ENCODE results near the gene LNPEP.

LNPEP gene

GRCh38 chr5:97004423-97005060 is 68.7 kb downstream of the LNPEP start:
- no peak for DNase-seq

GRCh38 chr5:97006454-97007060 is 70.7 kb downstream of the LNPEP start:
- DNase-seq: no peak

- no peak for DNase-seq
Observed at GRCh38 chr5:97009212-97009898, 73.5 kb downstream of the LNPEP start.

GRCh38 chr5:97009921-97010320 is 74.0 kb downstream of the LNPEP start:
- DNase-seq: no peak

DNA sequence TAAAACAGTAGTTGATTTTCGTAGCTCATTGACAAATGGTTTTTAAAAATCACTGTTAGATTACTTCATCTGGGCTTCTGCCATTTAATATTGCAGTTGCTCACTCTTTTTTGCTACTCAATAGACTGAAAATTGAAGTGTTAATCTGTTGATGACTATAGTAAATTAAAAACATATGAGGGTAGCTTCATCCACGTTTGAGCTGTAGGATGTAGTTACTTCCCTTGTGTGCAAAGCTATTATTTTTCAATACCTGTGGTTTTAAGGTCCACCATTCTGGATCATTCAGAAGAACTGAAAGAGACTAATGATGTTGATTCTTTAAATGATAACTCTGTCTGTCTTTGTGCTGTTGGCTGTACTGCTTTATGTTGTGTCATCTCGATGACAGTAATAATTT is 74.7 kb downstream of the LNPEP start:
- no peak for DNase-seq

- DNase-seq: no peak
Observed at GRCh38 chr5:97011567-97011966, 75.7 kb downstream of the LNPEP start.

GRCh38 chr5:97019435-97020117 is 83.7 kb downstream of the LNPEP start:
- DNase-seq: no peak

GRCh38 chr5:97021416-97021815 is 85.5 kb downstream of the LNPEP start:
- DNase-seq: no peak

GRCh38 chr5:97022898-97023297 is 87.0 kb downstream of the LNPEP start:
- DNase-seq: no peak

- DNase-seq: no peak
Observed at GRCh38 chr5:97026721-97027120, 90.8 kb downstream of the LNPEP start.

DNA sequence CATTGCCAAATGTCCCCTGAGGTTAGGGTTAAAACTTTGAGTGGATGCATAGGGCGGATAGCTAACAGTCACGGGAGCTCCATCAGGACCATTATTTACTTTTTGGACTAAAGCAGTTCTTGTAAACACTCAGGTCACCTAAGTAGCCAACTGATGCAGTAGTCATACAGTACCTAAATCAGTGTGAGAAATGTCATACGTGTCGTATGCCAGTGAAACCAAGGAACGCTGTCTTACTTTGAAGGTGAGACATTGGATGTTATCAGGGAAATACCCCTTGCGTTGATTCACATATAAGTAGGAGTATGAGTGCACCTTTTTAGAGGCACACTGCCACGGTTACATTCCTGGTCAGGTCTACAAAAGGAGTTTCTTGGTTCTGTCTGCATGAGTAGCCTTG is 101.9 kb downstream of the LNPEP start:
- no peak for DNase-seq

GRCh38 chr5:97041239-97041638 is 105.4 kb downstream of the LNPEP start:
- no peak for DNase-seq

DNA sequence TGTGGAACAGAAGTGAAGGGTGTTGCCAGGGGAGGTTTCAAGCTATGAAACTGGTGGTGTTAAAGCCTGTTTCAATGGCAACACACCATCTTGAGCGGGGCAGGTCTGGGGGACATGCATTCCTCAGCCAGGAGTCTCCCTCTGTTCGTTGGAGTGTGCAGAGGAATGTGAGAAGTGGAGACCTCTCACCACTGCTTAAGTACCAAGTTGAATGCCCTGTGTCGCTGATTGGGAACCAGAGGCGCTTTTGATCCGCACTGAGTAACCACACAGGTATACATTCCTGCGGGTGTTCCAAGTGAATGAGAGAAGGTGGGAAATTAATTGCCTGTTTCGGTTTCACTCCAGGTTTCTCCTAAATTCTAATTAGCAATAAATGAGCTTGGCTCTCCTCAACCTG is 107.1 kb downstream of the LNPEP start:
- no peak for DNase-seq

GRCh38 chr5:97043511-97043910 is 107.6 kb downstream of the LNPEP start:
- no peak for DNase-seq

- no peak for DNase-seq
Observed at GRCh38 chr5:97044052-97044451, 108.2 kb downstream of the LNPEP start.

DNA sequence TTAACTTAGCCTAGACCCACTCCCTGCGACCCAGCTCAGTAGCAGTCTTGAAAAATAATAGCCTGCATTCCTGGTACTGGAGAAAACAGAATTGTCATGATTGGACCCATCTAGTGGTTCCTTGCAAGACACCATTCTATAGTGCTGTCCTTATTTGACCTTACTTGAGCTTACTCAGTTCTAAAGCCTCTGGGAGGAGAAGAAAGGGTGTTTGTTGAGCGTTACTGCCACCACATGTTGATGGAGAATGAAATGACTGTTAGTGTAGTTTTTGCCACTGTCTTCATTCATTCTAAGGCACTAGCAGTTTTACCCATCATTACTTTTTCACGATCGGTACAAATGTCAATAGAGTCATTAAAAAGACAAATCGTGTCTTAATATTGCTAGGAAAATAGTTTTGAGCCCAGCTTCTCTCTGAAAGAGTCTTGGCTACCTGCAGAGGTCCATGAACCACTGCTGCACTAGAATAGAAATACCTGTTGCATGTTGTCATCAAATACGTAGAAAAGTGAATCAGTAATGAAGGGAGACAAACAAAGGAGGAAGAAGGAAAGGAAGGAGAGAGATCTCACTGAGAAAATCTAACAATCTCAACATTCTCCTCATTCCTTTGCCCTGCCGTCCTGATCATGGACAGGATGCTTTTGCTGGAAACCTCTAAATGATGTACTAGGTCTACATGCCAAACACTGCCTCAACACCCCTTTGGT is 110.5 kb downstream of the LNPEP start:
- DNase-seq: no peak

GRCh38 chr5:97047076-97047475 is 111.2 kb downstream of the LNPEP start:
- DNase-seq: no peak

- DNase-seq: no peak
Observed at GRCh38 chr5:97049175-97049574, 113.3 kb downstream of the LNPEP start.

- no peak for DNase-seq
Observed at GRCh38 chr5:97056263-97056662, 120.4 kb downstream of the LNPEP start.

GRCh38 chr5:97062046-97062445 is 126.2 kb downstream of the LNPEP start:
- DNase-seq: no peak

- DNase-seq: no peak
Observed at GRCh38 chr5:97063251-97063650, 127.4 kb downstream of the LNPEP start.

GRCh38 chr5:97065475-97065874 is 129.6 kb downstream of the LNPEP start:
- DNase-seq: no peak

DNA sequence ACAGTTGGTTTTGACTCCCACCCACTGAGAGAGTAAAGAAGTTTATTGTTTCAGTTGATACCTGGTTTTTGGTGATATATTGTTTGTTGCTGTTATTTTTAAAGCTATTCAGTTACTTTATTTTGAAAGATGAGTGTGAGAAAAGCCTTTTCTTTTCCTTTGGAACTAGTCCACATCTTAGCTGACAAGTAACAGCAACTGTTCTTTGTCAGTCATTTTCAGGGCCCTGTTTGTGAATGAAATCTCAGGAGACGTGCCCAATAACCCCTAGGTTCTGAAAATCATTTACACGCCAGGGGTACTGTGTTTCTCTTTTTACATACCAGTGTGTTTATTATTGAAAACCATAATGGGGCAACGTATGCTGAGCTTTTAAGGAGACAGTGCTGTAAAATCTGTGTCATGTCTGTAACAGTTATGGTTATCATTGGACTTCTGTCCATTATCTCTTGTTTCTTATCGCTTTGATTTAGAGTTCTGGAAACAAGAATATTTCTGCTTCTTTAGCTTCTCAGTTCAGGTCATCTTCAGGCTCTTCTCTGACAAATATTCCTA is 131.5 kb downstream of the LNPEP start:
- DNase-seq: no peak
